ENCODE results near the gene KRT14.
"Not testable (repeated sequence)": the region's sequence is repeated elsewhere in the genome, so short reads cannot be mapped to it uniquely, and the experiment has no call there.

KRT14 gene

DNA sequence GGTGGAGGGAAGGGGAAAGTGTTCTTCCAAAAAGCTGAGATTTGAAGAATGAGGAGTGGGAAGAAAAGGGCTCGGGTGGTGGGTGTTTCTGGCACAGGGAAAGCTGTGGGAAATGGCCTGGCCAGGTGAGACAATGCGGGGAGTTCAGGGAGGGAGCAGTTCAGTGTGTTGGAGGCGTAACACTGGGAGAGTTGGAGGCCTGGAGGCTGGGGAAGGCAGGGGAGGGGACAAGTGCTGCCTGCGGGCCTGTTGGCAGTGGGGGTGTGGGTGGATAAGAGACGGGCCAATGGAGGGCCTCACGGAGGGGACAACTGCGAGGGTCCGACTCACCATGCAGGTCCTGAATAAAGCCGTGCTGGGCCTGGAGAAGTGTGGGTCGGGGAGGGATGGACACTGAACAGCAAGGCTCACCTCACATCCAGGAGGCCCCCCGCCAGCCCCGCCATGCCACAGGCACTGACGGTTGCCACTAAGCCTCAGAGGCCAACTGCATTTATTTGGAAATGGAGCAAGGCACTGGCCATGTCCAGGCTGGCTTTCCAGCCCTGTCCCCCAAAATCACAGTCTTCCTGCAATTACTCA, 40.8 kb downstream of the KRT14 start:
- DNase-seq: no peak

DNA sequence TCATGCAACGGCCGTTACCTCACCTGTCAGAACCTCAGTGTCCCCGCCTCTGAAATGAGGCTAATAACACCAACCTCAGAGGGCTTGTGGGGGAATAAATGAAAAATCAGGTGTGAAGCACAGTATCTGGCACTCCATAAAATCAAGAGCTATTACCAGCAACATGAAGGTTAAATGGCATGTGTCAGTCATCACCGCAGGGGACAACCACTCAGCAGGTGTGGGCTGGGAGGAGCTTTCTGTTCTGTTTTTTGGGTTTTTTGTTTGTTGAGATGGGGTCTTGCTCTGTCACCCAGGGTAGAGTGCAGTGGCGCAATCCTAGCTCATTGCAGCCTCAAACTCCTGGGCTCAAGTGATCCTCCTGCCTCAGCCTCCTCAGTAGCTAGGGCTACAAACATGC, 41.8 kb downstream of the KRT14 start:
- DNase-seq: no peak

DNA sequence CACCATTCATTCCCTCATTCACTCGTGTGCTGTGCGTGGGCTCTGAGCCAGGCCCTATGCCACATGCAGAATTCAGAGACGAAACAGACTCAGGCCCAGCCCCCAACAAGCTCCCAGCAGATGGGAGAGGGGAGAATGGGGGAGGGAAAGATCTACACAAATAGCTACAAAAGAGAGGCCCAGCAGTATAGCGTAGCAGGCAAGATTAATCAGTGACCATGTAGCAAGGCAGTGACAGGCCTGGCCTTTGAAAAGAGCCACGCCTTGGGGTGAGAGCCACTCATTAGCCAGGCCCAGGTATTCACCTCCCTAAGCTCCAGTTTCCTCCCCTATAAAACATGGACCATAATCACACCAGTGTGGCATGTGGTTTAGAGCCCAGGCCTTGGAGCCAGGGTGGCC, 42.2 kb downstream of the KRT14 start:
- no peak for DNase-seq

DNA sequence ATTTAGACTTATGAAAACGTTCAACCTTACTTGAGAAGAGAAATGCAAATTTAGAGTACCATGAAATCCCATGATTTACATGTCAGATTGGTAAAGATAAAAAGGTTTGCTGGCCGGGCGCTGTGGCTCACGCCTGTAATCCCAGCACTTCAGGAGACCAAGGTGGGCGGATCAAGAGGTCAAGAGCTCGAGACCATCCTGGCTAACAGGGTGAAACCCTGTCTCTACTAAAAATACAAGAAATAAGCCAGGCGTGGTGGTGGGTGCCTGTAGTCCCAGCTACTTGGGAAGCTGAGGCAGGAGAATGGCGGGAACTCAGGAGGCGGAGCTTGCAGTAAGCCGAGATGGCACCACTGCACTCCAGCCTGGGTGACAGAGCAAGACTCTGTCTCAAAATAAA, 43.9 kb downstream of the KRT14 start:
- not testable (repeated sequence) for DNase-seq

DNA sequence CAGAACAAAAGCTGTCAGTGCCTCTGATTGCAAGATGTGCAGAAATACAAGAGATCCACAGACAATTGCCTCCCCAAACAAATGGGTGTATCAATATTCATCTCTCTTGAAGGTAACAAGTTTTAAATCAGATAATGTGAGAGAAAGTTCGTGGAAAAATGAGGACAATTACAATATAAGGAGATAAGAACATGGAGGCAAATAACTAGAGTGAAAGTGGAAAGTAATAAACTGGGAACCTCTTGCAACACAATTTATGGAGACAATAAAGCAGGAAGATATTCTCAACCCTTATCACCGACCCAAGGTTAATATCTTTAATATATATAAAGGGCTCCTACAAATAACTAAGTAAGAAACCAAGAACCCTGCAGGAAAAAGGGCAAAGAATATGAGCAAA, 44.3 kb downstream of the KRT14 start:
- no peak for DNase-seq

DNA sequence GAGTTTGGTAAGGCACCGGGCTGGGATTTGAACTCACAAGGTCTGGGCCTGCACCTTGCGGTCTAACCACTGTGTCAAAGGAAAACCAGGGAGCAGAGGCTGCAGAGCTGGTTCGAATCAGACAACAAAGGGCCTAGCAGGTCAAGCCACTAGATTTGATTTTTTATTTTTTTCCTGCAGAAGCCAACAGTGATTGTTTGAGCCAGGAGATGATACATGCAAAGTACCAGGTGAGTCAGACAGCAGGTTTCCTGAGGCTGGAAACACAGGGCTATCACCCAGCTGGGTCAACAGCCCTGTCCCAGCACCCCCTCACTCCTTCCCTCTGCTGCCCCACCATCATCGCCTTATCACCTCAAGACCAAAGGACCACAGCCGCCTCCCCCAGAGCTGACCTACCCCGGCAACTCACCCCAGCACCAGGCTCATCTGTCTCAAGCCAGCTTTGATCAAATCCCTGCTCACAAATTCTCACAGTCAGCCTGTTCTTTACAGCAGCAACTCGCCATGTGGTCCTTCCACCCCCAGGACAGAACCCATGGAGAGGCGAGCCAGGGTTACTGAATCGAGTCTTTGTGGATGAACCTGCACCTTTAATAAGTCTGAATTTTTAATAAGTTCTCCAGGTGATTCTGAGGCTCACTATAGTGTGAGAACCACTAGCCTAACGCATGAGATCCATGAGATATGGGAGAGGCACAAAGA, 45.6 kb downstream of the KRT14 start:
- no peak for DNase-seq

DNA sequence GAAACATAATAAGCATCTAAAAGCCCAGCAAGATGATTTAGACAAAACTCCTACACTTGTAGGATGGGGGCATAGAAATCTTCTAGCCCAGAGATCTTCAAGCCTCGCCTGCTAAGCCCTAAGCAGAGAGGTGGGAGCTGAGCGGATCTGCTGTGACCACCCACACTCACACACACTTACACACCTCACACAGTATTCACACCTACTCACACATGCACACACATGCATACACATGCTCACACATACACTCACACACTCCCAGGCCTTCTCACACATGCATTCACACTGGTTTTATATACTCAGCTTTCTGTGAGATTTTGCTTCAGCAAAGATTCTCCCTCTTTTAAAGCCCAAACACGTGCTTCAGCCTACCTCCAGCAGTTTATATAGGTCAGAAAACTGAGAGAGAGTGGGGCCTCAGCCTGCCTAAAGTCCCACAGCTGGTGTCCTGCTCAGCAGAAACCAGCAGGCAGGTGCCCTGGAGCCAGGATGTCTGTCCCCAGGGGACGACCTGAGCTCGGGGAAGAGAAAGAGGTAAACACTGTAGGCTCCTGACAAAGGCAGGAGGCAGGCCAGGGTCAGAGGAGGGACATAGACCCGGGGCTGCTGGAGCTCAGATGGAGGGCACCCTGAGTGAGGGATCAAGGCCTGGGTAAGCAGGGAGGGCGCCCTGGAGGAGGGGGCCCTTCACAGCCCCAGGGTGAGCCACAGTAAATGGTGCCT, 46.6 kb downstream of the KRT14 start:
- DNase-seq: no peak

DNA sequence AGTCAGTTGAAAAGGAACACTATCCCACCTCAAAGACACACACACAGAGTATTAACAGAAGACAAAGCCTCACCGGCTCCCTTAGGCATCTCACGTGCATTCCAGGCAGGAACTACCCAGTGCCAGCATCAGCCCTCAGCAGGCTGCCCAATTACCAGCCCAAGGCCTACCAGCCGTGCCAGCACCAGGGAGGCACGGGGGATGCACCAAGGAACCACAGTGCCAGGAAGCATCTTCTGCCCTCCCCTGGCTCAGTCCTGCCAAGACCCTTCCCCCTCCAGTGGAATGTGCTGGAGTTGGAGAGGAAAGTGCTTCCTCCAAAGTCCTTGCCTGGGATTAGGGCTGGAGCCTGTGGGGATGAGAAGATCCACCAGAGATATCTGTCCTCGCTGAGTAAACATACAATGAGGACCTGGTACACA, 47.6 kb downstream of the KRT14 start:
- DNase-seq: no peak

DNA sequence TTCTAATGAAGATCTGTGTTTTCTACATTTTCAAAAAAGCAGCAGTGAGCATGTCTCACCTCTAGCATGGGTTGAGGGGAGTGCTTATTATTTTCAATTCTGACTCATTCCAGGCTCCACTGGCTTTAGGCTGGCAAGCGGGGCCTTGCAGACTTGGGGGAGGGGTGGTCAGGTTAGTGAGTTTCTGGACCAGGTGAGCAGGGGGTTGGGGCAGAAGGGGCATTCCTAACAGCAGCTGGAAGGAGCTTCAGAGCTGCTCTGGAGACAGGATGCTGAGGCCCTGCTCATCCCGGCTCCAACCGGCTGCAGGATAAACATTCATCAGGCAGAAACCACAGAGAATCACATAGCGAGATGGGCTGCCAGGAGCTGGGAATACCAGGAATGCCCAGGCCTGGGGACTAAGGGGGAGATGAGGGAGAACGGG, 48.1 kb downstream of the KRT14 start:
- DNase-seq: no peak

DNA sequence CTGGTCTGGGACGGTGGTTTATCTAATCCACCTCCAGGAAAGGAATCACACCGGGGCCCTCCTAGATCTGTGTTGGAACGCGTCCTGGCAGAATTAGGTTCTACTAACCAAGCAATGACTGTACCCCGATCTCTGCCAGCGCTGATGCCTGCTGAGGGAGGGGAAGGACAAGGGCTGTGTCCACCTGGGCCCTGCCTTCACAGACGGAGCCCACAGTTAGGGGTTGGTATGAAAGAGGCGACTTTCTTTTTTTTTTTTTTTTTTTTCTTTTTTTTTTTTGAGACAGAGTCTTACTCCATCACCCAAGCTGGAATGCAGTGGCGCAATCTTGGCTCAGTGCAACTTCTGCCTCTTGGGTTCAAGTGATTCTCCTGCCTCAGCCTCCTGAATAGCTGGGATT, 48.7 kb downstream of the KRT14 start:
- no peak for DNase-seq

DNA sequence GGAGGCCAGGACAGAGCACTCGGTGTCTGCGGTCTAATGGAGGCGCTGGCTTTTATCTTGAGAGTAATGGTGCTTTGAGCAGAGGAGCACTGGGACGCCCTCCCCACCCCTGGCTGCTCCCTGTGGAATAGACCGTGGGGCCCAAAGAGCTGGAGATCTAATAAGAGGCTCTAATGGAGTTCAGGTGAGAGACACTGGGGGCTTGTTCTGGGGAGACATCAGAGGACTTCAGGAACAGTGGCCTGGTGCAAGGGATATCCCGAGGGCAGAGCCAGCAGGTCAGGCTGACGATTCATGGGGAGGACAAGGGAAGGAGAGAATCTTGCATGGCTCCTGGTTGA, 49.1 kb downstream of the KRT14 start:
- DNase-seq: no peak

DNA sequence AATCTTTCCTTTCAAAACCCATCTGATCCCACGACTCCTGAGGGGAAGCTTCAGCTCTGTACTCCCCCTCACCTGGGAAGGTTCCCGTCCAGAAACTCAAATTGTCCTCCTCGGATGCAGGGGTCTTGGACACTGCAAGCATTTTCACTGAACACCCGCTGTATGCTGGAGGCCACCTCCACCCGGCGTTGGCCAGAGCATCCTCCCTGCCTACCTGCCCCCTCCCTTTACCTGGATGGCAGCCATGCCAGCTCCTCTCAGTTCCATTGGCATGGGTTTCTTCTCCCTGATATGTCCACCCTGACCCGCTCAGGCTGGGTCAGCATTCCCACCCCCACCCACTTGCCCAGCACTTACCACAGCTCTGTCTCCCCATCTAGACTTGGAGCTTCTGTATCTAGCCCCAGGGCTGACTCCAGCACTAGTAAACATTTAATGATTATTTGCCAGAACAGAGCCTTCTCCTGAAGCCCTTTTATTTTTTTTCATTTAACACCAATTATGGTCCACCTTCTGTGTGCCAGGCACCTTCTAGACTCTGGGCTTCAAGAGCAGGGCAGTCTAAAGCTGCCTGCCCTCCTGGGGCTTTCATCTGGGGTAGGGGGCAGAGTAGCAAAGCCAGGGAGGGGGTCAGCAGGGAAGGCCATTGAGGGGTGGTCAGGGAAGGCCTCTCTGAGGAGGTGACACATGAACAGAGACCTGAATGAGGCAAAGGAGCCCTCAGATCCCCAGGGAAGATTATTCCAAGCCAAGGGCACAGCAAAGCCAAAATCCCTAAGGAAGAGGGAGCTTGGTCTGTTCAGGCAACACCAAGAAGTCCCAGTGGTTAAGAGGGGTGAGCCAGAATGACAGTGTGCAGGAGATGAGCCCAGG, 49.7 kb downstream of the KRT14 start:
- DNase-seq: no peak

DNA sequence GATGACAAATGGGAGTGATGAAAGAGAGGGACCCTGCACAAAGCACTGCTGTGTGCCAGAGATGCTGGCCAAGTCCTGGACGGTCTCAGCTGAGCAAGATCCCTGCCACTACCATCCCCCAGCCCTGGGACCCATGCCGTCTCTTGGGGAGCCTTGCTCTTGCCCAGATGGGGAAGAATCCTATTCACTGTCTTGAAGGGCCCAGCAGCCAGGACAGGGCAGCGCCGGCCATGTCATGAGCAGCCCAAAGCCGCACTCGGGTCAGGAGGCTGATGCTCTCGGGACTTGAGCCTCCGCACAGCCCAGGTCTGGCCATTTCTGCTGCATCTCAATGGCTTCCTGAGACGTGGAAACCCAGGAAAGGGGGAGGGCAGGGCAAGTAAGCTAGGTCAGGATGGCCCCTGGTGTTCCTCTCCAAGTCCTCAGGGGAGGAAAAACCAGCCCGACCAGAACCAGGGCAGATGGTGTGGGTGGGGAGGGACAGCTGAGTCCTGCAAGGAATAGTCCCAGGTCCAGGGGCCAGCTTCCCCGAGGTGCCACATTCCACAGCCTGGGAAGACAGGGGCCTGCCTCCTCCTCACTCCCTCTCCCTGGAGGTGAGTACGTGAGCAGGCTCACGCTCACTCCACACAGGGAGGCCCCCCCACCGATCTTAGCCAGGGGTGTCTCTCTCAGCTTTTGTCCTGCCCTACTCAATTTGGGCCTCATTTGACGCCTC, 50.8 kb downstream of the KRT14 start:
- DNase-seq: no peak

DNA sequence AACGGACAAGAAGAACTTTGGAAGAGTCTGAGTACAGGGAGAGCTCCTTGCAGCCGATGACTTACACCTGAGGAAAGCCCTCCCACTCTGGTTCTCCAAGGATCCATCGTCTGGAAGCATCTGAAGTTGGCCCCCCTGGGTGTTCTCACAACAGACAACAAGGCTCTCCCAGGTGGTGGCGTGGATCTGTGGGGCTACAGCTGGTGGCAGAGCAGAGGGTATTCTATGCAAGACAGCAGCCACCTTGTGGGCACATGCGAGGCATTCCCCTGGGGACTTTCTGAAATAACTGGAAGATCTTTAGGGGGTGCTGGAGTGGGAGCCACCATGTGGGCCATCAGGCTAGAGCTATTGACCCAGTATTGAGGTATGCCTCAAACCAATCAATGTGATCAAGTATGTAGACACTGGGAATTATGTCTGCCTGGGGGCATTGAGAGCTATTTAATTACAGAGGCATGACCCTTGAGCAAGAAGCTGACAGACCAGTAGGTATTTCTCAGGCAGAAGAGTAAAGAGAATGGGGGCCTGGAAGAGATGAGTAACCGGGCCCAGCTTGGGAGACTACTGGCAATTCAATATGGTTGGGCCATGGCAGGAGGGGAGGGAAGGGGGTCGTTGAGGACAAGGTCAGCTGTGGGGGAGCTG, 51.7 kb downstream of the KRT14 start:
- no peak for DNase-seq

DNA sequence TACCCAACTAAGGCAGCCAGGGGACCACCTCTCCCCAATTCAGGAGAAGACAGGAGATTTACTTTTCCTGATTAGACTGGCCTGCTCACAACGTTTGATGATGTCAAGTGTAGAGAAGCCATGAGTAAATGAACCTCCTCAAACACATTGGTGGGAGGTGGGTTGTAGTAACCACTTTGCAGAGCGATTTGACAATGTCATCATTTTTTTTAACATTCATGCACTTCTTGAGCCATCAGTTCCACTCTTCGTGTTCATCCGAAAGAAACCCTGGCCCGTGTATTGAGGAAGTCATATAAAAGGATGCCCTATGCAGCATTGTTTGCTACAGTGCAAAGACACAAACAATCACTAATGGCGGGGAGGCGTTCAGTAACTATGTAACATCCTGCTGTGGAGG, 53.1 kb downstream of the KRT14 start:
- no peak for DNase-seq

DNA sequence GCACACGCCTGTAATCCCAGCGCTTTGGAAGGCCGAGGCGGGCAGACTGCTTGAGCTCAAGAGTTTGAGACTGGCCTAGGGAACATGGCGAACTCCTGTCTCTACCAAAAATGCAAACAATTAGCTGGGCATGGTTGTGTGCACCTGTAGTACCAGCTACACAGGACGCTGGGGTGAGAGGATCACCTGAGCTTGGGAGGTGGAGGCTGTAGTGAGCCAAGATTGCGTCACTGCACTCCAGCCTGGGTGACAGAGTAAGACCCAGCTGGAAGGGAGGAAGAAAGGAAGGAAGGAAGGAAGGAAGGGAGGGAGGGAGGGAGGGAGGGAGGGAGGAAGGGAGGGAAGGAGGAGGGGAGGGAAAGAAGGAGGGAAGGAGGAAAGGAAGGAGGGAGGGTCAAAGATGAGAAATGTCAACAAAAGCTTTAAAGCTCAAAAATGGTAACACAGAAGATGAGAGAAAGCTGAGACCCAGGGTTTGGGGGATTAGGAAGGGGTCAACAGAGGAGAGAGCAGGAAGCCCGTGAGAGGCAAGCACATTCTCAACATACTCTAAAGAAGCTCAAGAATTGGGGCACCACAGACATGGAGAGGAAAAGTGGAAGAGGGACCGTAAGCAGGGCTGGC, 53.6 kb downstream of the KRT14 start:
- no peak for DNase-seq
